Ovary (tissue), 9 donors: Measurements from ENCODE around the gene CHID1. TPM values are rescaled to one million over a fixed set of nuclear protein-coding genes. Genes with fewer than 3 reads are reported as not detected.

ENCODE experiments used
- DNase-seq, 5 donors: peaks; one replicate each; pipeline ENCODE4 v3.0.0-alpha.2; 2019 to 2020
- H3K27ac ChIP-seq, 2 donors: fragments of 200-600 bp; one replicate each; pipeline versions ENCODE4 v1.5.1 to v1.8.0; 2019 to 2022
- H3K27me3 ChIP-seq: fragments of 200-600 bp; one replicate; pipeline ENCODE4 v1.8.0; 2022
- H3K36me3 ChIP-seq: fragments of 200-600 bp; sonication (generic); one replicate; pipeline ENCODE4 v1.5.1; 2019
- H3K4me1 ChIP-seq: one replicate; pipeline ENCODE4 v1.8.1; 2013; ENCODE audit warnings: mild to moderate bottlenecking, moderate library complexity; ENCODE audit not compliant: insufficient read depth
- H3K4me3 ChIP-seq: fragments of 200-600 bp; sonication (generic); one replicate; pipeline ENCODE4 v1.5.1; 2017
- H3K9me3 ChIP-seq, 2 donors: fragments of 200-600 bp in 1 of 2; sonication (generic) in 1 of 2; one replicate each; pipeline versions ENCODE4 v1.5.1 to v1.8.1; 2013 to 2019; ENCODE audit warnings: mild to moderate bottlenecking in 1 of 2, moderate library complexity in 1 of 2
- CTCF ChIP-seq, 3 donors: fragments of 450-650 bp in 2 of 3; fragments of 200-600 bp in 1 of 3; IDR thresholded peaks; one replicate each; pipeline versions ENCODE4 v1.5.1 to v1.8.0; 2016 to 2022; ENCODE audit warnings: antibody characterized with exemption in 3 of 3, mild to moderate bottlenecking in 1 of 3
- EP300 ChIP-seq: sonication (generic); formaldehyde crosslinking; IDR thresholded peaks from one replicate; pipeline ENCODE4 v1.6.1; 2017; ENCODE audit warnings: antibody characterized with exemption
- POLR2A ChIP-seq: fragments of 450-650 bp; IDR thresholded peaks from one replicate; pipeline ENCODE4 v1.6.1; 2017; ENCODE audit warnings: antibody characterized with exemption, mild to moderate bottlenecking, moderate library complexity
- WGBS, 3 donors: extraction: QIAGEN DNeasy Blood & Tissue Kit in 1 of 3; methylation state at CpG; one replicate each; pipeline versions ENCODE4 v1.1.5 to v1.1.7; 2013 to 2017; 5-methylcytosine and 5-hydroxymethylcytosine counted together
- intact Hi-C, 4 donors: fragments of 100-400 bp; cut with DNase I; formaldehyde crosslinking; loops; one replicate each; pipeline versions ENCODE4 v1.11.0 to v1.15.1; 2022 to 2023
- polyA plus RNA-seq, 2 donors: library from polyadenylated mRNA; stranded (reverse); fragments of 200-250 nt in 1 of 2; fragments of 350-450 nt in 1 of 2; fragmentation: Illumina TruSeq in 1 of 2; extraction: RNeasy Lipid Tissue Mini Kit (QIAGEN cat#74804) in 1 of 2; gene quantifications; one replicate each; pipeline ENCODE4 v1.2.3, GENCODE V29; 2013 to 2014
- total RNA-seq, 7 donors: library from RNA; depleted of rRNA in 2 of 7; stranded (reverse); fragments of >200 nt in 2 of 7; fragmentation: NEBNext Ultra II Directional in 3 of 7; extraction: Animal tissue kit (Norgen Biotek cat#: 25700) in 3 of 7; gene quantifications; one replicate each; pipeline versions ENCODE4 v1.1.0 to v1.2.4, GENCODE V29; 2016 to 2023
- donor health status: DM: no; HTN: no; CAD: no; lungs with moderate emphysema.
- donor health status: DM: no; HTN: no; CAD: no.
- donor health status: Bipolar disorder and iron deficiency.
- donor health status: DM: yes; HTN: yes; CAD: no.
- donor health status: DM: no; HTN: no; CAD: no.
- donor health status: DM: yes; HTN: yes; CAD: no.

Gene CHID1
- total and polyA plus RNA-seq, 9 donors, result 41.0 to 90.7 (median 70.6) TPM

GRCh38 chr11:932435-932834, 21.8 kb upstream of the CHID1 start:
- H3K36me3 ChIP-seq, result no peaks in the 10 kb centered on the region
- intact Hi-C loops, result no loop called here
- no peaks in the 10 kb centered on the region for H3K9me3 ChIP-seq
- H3K4me3 ChIP-seq, result no peak overlapping the region
- 46 to 57% (median 50%) methylated on average over 4 of the region's 4 CpGs for WGBS, 3 donors
- no peak overlapping the region for H3K27ac ChIP-seq
- no peak for DNase-seq
- H3K4me1 ChIP-seq, result peaks cover 5% of the 10 kb centered on the region
- no peak for TF ChIP-seq EP300
- no peak for TF ChIP-seq CTCF (IDR thresholded peaks at IDR 0.05)
- no peak for TF ChIP-seq POLR2A
- no peaks in the 10 kb centered on the region for H3K27me3 ChIP-seq

- H3K27me3 ChIP-seq, result no peaks in the 10 kb centered on the region
- 14 to 31% (median 30%) methylated on average over 3 of the region's 3 CpGs for WGBS, 3 donors
- H3K4me3 ChIP-seq, result no peak overlapping the region
- H3K36me3 ChIP-seq, result no peaks in the 10 kb centered on the region
- TF ChIP-seq EP300, result no peak
- TF ChIP-seq POLR2A, result no peak
- TF ChIP-seq CTCF (IDR thresholded peaks at IDR 0.05), result no peak
- H3K4me1 ChIP-seq, result peaks cover 5% of the 10 kb centered on the region
- no peak for DNase-seq
- no peak overlapping the region for H3K27ac ChIP-seq
- intact Hi-C loops, result no loop called here
- no peaks in the 10 kb centered on the region for H3K9me3 ChIP-seq
Observed at GRCh38 chr11:931385-931784, 20.8 kb upstream of the CHID1 start.

GRCh38 chr11:929405-929804, 18.8 kb upstream of the CHID1 start:
- H3K9me3 ChIP-seq, result no peaks in the 10 kb centered on the region
- no peak for DNase-seq
- intact Hi-C loops, result loop anchor here in 1 of 4 donors (5.0 kb wide), 1 partner anchor 108 kb away; the partner anchor contains the start of gene MUC6
- 93 to 96% (median 95%) methylated on average over 11 of the region's 11 CpGs for WGBS, 3 donors
- peaks cover 12% of the 10 kb centered on the region for H3K4me1 ChIP-seq
- H3K4me3 ChIP-seq, result no peak overlapping the region
- no peaks in the 10 kb centered on the region for H3K36me3 ChIP-seq
- TF ChIP-seq EP300 (no peak), POLR2A (no peak), CTCF (IDR thresholded peaks at IDR 0.05) (no peak)
- H3K27me3 ChIP-seq, result no peaks in the 10 kb centered on the region
- no peak overlapping the region for H3K27ac ChIP-seq

GRCh38 chr11:928786-929185, 18.2 kb upstream of the CHID1 start:
- Histone ChIP-seq H3K4me3 (no peak overlapping the region), H3K9me3 (no peaks in the 10 kb centered on the region), H3K36me3 (no peaks in the 10 kb centered on the region), H3K27me3 (no peaks in the 10 kb centered on the region), H3K27ac (no peak overlapping the region), H3K4me1 (peaks cover 12% of the 10 kb centered on the region)
- TF ChIP-seq CTCF (IDR thresholded peaks at IDR 0.05), result no peak
- TF ChIP-seq POLR2A, result no peak
- TF ChIP-seq EP300, result no peak
- no peak for DNase-seq
- 71 to 89% (median 84%) methylated on average over 8 of the region's 8 CpGs for WGBS, 3 donors
- intact Hi-C loops, result loop anchor here in 1 of 4 donors (5.0 kb wide), 1 partner anchor 109 kb away; the partner anchor contains the start of gene MUC6
